ENCODE measurements around the gene GBE1. TPM values are rescaled to one million over a fixed set of nuclear protein-coding genes. Genes with fewer than 3 reads are reported as not detected.

GBE1 gene
- total and polyA plus RNA-seq, 10 of the 15 experiments (the other 5 are each of a cell fraction or from before 2014, with no cell fraction given): 21.4 to 62.2 (median 41.5) TPM

- TF ChIP-seq ZSCAN29 (IDR thresholded peaks at IDR 0.05): no peak
- no peak for TF ChIP-seq BRCA1 (IDR thresholded peaks at IDR 0.05; ENCODE audit: low read depth, low read length)
- no peak for TF ChIP-seq HSF1 (IDR thresholded peaks at IDR 0.05; ENCODE audit: low read depth, low read length)
- TF ChIP-seq KDM1A (IDR thresholded peaks at IDR 0.05; ENCODE audit: borderline replicate concordance): no peak
Measured at GRCh38 chr3:81468391-81468790, 293.1 kb downstream of the GBE1 start (continued).

GRCh38 chr3:81466201-81466560, 295.3 kb downstream of the GBE1 start:
- intact Hi-C loops (cut with micrococcal nuclease; ENCODE audit: unreplicated experiment) (no loop called here), in situ Hi-C loops (cut with MboI) (no loop called here)
- TF ChIP-seq HDAC2 (IDR thresholded peaks at IDR 0.05) (no peak), NBN (IDR thresholded peaks at IDR 0.05) (no peak), TAF1 (IDR thresholded peaks at IDR 0.05; ENCODE audit: borderline replicate concordance, low read depth, low read length) (no peak), MTA2 (IDR thresholded peaks at IDR 0.05; ENCODE audit: low read depth) (no peak), STAT3 (IDR thresholded peaks at IDR 0.05; ENCODE audit: low read depth, low read length) (no peak), BCL3 (IDR thresholded peaks at IDR 0.05; ENCODE audit: borderline replicate concordance, insufficient read depth, low read depth, low read length, poor library complexity, severe bottlenecking) (no peak), NFYA (IDR thresholded peaks at IDR 0.05; ENCODE audit: borderline replicate concordance, low read depth, low read length) (no peak), RUNX3 (IDR thresholded peaks at IDR 0.05; ENCODE audit: low read length) (no peak), PKNOX1 (IDR thresholded peaks at IDR 0.05) (no peak), RFX5 (IDR thresholded peaks at IDR 0.05; ENCODE audit: low read depth, low read length) (no peak), GATAD2B (conservative IDR thresholded peaks at IDR 0.05; ENCODE audit: low read depth) (no peak), EGR1 (IDR thresholded peaks at IDR 0.05; ENCODE audit: borderline replicate concordance in 1 of 2, low read depth in 2 of 2, low read length in 2 of 2) (no peak)
- TF ChIP-seq, protein P1, sequence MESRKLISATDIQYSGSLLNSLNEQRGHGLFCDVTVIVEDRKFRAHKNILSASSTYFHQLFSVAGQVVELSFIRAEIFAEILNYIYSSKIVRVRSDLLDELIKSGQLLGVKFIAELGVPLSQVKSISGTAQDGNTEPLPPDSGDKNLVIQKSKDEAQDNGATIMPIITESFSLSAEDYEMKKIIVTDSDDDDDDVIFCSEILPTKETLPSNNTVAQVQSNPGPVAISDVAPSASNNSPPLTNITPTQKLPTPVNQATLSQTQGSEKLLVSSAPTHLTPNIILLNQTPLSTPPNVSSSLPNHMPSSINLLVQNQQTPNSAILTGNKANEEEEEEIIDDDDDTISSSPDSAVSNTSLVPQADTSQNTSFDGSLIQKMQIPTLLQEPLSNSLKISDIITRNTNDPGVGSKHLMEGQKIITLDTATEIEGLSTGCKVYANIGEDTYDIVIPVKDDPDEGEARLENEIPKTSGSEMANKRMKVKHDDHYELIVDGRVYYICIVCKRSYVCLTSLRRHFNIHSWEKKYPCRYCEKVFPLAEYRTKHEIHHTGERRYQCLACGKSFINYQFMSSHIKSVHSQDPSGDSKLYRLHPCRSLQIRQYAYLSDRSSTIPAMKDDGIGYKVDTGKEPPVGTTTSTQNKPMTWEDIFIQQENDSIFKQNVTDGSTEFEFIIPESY (IDR thresholded peaks at IDR 0.05): no peak
- H3K4me2 ChIP-seq (ENCODE audit: control insufficient read depth, insufficient read depth): no peak overlapping the region
- CTCF ChIA-PET: interaction anchor here (0.6 to 1.2 kb wide), 2 partner anchors 11 to 164 kb away, joined by 3 to 5 read pairs; no protein-coding TSS in a partner anchor
- H3K4me1 ChIP-seq (ENCODE audit: control insufficient read depth, insufficient read depth, low read length): no peaks in the 10 kb centered on the region
- ATAC-seq (no peak), DNase-seq (ENCODE audit: low read depth, low spot score) (no peak), FAIRE-seq (no peak)
- no peaks in the 10 kb centered on the region for H3K36me3 ChIP-seq (ENCODE audit: control insufficient read depth in 2 of 2, insufficient read depth in 2 of 2, low read length in 1 of 2)
- BruUV-seq (replicated peaks): no TSS peak
- H3K9ac ChIP-seq (ENCODE audit: control insufficient read depth, insufficient read depth, low read length): no peak overlapping the region
- H3K27me3 ChIP-seq (replicated peaks in 1 of 2; ENCODE audit: control insufficient read depth in 2 of 2, insufficient read depth in 2 of 2, low read length in 1 of 2): no peaks in the 10 kb centered on the region; a peak in 1 of 4 replicates
- WGBS (ENCODE audit: insufficient coverage, insufficient replicate concordance, low lambda C conversion rate, missing lambda C conversion rate): 4% methylated on average over 1 of the region's 1 CpG
- RAD21 ChIA-PET (ENCODE audit: unreplicated experiment): no interaction called here
- H3K9me3 ChIP-seq (replicated peaks; ENCODE audit: control insufficient read depth, insufficient read depth, low read length): no peaks in the 10 kb centered on the region
- SMC1A ChIA-PET (ENCODE audit: uncharacterized antibody, unreplicated experiment): no interaction called here
- H2AFZ ChIP-seq (ENCODE audit: control insufficient read depth, low read depth, low read length): no peak overlapping the region
- POLR2A ChIA-PET: no interaction called here
- no peaks in the 10 kb centered on the region for H4K20me1 ChIP-seq (ENCODE audit: control insufficient read depth, insufficient read depth)
- H3K4me3 ChIP-seq: no peak overlapping the region
- H3K79me2 ChIP-seq (ENCODE audit: control insufficient read depth, insufficient read depth, low read length): no peaks in the 10 kb centered on the region
- no peak overlapping the region for H3K27ac ChIP-seq (ENCODE audit: control insufficient read depth, insufficient read depth)
